Non-pigmented ciliary epithelial cell (primary cell): ENCODE data around the gene DNAJA3.
"Not testable (repeated sequence)": the region's sequence is repeated elsewhere in the genome, so short reads cannot be mapped to it uniquely, and the experiment has no call there.

ENCODE experiments used
- DNase-seq: peaks from one replicate; pipeline ENCODE4 v3.0.0-alpha.2; 2010; ENCODE audit warnings: low read depth

The DNAJA3 gene

DNA sequence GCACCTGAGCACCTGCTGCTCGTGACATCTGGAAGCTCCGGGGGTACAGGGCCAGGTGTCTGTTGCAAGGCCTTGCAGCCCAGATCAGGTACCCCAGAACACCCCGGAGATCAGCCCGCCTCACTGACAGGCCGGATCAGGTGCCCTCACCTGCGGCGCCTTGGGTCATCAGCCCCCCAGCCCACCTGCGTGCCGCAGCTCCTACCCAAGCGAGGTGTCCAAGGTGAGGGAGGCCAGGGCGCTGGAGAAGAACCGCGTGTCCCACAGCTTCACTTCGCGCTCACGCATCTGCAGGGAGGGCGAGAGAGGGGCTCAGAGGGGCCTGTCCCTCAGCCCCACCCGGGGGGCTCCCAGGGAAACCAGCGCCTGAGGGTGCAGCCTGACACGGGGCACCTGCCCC, 37.9 kb upstream of the DNAJA3 start:
- DNase-seq, result no peak

DNA sequence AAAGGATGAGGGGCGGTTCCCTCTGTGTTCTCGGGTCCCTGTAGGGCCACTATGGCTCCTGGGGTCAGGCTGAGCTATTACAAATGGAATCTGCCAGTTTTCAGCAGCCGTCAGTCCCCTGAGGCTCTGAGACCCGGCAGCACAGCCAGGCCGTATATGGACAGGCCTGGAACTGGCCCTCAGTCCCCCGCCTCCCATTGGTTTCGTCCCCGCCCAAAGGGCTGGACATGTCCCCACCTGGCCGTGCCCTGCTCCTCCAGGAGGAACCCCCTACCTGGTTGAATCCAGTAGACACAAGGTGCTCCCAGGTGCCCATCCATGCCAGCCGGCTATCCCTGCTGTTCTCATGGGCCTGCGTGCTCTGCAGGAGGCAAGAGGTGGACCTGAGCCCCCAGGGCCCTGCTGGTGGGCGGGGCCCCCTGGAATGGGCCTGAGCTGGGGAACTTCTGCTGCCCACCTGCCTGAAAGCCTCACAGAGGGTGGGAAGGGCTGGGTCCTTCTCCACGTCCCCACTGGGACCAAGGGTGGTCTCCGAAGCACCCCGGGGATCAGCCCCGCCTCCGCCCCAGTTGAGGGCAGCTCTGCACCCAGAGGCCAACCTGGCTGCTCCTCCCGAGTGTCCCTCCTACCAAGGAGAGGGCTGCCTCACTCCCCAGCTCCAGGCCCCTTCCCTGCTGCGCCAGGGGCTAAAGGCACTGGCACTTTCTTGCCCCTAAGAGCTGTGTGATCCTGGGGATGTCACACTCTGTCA, 37.2 kb upstream of the DNAJA3 start:
- DNase-seq, result no peak

DNA sequence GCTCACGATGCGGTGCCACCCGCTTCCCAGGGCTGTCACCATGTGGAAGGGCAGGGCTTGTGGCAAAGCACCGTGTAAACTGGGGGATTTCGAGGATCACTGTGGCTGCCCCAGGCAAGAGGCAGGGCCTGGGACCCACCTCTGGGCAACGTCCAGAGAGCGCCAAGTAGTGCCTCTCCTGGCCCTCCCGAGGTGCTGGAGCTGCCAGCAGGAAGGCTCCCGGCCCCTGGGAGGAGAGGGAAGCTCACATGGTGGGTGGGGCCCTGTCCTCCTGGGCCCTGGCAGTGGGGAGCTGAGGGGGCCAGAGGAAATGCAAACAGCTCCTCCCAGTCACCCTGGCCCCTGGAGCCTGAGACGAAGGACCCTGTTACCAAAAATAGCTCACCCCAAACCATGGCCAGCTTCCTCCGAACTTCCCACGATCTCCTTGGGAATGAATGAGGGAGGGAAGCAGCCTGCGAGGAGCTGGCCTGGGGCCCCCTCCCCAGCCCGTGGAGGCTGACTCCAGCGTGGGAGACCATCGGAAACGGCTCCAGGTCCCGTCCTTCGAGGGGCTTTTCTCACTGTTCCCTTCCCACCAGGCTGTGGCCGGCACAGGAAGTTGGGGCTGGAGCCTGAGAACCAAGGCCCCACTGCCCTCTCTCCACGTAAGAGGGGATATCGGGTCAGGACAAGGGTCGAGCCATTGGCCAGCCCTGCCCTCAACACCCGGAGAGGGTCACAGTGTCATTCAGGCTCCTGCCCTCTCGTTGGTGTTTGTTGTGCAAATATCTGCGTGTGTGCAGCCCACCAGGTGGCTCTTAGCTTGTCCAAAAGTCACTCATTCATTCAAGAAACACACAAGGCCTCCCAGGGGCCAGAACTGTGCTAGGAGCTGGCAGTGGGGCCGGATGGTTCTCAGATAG, 36.4 kb upstream of the DNAJA3 start:
- DNase-seq, result no peak

DNA sequence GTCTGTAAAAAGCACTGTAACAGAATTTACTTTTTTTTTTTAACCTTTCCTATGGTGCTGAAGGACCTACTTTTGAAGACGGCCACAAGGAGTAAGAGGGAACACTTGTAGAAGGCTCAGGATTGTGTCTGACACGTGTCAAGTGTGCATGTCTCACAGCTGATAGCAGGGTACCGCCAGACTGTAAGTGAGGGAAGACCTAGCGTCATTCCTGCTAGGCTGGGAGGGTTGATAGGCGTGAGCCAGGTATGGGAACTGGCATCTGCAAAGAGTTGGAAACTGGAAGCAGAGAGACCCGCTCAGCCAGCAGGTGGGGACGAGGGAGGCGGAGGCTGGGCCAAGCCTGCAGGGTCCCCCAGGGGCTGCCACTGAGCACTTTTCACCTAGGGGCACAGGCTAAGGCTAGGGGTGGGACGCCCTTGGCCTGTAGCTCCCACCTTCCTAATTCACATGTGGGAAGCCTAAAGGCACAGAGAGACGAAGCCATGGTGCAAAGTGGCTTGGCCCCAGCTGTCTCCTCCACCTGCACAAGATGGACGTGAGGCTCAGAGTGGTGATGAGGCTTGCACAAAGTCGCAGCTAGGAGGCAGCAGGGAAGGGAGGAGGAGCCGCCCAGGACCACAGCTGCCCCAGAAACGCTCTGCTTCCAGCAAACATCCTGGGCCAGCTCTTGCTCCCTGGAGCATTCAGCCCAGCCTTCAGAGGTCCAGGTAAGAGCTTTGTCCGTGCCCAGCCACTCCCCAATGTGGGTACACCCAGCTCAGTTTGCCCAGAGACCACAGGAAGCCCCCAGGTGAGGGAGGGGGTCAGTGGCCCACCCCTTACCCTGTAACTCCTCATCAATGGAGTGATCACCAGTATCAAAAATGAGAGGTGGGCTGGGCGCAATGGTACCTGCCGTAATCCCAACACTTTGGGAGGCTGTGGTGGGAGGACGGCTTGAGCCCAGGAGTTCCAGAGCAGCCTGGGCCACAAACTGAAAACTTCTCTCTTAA, 35.1 kb upstream of the DNAJA3 start:
- no peak for DNase-seq

DNA sequence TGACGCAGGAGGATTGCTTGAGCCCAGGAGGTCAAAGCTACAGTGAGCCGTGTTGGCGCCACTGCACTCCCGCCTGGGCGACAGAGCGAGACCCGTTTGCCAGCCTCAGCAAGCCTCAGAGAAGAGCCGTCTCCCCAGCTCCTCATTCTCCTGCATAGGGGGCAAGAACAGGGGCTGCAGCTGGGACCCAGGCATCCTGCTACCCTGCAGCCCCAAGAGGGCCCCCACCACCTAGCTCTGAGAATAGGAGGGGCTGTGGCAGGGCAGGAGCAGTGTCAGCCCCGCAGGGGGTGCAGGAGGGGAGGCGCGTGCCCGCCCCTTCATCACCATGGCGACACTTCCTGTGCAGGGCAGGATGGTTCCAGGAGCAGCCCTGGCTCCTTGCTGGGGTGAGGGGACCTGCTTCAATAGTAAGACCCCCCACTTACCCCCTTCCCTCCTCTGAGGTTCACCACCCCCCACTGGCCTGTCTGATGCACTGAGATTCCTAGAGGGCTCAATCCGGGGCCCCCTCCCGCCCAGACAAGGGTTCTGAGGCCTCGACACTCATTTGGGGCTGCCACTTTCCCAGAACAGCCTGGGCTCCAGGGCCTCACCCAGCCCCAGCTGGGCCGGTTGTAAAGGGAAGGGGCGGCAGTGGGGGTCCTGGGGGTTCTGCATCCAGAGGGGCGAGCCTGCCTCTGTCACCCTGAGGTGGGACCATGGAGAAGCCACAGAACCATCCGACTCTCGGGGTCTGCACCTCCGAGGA, 33.9 kb upstream of the DNAJA3 start:
- DNase-seq, result no peak

DNA sequence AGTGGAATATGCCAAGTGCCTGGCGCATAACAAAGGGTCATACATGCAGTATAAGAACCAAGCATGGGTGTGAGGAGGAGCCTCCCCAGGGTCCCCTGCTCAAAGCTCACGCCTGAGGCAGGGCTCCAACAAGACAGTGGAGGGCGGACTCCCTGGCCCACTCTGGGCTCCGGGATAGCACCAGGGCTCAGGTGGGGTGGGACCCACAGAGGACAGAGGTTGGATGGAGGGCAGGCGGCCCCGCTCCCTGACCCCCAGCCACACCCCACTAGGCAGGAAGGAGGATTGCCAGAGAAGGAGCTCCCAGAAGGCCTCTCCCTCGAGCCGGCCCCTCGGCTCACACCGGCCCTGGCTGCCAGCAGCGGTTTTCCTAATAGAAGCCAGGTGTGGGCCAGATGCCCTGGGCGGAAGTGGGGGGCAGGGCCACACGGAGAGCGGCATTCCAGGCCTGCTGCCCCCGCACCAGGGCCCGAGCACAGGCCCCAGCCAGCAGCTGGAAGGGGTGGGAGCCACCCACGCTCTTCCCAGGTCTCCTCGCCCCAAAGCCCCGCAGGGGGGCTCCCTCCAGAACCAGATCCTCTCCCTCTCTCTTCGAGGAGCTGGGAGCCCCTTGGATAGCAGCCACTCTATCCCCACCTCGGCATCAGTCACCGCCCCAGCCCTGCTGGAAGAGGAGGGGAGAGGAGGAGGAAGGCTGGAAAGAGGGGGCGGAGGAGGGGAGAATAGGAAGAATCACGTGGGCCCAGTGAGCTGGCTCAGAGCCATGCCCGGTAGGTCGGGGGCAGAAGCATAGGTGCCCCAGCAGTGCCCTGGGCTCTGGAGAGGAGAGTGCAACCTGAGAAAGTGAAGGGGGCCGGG, 33.1 kb upstream of the DNAJA3 start:
- no peak for DNase-seq

DNA sequence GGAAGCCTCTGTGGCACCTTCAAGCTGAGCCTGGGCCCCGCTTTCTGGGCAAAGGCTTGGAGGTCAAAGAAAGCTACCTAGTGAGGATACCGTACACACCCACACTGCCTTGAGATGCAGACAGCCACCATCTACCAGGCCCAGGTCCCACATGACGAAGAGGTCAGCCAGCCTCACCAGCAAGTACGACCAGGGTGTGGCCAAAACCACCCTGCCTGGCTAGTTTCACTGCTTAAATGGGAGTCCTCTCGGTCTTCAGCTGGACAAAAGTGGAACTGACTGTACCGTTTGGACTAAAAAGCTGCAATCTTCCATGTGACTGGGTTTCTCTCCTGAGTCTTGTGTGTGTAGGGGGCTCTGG, 32.4 kb upstream of the DNAJA3 start:
- DNase-seq, result no peak

DNA sequence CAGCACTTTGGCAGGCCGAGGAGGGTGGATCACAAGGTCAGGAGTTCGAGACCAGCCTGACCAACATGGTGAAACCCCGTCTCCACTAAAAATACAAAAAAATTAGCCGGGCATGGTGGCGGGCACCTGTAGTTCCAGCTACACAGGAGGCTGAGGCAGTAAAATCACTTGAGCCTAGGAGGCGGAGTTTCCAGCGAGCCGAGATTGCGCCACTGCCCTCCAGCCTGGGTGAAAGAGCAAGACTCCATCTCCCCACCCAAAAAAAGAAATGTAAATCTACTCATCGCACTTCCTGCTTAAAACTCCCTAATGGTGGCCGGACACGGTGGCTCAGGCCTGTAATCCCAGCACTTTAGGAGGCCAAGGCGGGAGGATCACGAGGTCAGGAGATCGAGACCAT, 31.8 kb upstream of the DNAJA3 start:
- not testable (repeated sequence) for DNase-seq

DNA sequence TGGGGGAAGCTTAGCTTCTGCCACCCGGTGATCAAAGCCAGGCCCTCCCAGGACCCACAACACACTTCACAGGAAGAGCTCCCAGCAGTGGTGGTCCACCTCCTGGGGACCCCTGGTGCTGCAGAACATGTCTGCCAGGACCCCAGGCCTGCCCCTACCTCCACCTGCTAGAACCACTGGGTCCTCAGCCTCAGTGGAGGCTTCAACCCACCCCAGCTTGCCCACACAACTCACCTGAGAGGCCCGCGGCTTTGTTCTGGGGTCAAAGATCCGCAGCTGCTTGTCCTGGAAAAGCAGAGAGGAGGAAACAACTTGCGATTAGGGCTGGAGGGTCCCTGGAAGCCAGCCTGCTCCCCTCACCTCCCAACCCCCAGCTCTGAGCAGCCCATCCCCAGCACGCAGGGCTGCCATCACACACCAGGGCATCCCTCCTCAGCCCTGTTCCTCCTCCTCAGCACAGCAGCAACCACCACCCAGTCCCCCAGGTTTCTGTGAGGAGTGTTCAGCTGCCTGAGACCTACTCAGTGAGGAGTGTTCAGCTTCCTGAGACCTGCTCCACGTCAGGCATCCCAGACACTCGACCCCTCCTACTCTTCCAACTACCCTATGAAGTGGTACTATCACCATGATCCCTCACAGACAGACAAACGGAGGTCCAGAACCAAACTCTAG, 30.5 kb upstream of the DNAJA3 start:
- DNase-seq, result no peak

DNA sequence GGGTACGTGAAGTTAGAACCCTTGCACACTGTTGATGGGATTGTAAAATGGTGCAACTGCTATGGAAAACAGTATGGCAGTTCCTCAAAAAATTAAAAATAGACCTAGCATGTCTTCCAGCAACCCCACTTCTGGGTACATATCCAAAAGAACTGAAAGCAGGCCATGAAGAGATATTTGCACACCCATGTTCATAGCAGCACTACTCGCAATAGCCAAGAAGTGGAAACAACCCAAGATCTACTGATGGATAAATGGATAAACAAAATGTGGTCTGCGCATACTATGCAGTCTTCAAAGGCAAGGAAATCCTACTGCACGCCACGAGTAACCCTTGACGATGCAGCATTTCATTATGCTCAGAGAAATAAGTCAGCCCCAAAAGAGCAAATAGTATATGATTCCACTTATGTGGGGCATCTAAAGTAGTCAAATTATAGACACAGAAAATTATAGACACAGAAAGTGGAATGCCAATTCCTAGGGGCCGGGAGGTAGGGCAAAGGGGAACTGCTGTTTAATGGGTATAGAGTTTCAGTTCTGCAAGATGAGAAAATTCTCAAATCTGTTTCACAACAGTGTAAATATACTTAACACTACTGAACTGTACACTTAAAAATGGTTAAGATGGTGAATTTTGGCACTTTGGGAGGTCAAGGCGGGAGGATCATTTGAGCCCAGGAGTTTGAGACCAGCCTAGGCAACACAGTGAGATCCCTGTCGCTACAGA, 26.5 kb upstream of the DNAJA3 start:
- no peak for DNase-seq

DNA sequence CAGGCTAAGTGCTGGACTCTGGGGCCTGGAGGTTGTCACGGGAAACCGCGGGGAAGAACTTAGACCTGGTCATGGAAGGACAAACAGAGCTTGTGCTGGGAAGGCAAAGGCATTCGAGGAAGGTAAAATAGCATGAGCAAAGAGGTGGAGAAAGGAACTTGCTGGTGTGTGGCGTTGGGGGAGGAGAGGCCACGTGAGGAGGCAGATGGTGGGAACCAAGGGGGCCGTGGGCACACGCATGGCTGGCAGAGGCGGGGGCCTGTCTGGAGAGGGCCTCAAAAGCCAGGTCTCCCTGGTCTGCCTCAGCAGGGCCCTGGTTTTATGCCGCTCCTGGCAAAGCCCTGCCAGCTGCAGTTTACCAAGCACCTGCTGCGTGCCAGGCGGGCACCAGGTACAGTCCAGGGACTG, 24.6 kb upstream of the DNAJA3 start:
- DNase-seq, result no peak

DNA sequence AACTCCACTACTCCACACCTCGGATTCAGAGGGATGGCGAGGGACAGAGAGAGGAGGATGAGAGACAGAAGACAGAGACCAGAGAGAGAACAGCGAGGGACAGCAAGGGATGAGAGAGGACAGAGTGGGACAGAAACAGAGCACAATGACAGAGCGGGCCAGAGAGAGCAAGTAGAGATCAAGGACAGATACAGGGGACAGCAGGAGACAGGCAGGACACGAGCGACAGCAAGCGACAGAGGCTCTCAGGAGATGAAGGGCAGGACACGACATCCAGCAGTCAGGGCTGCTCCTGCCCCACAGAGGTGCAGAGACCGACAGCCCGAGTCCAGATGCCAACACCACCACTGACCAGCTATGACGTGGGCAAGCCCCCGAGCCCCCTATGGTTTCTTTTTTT, 24.2 kb upstream of the DNAJA3 start:
- no peak for DNase-seq

DNA sequence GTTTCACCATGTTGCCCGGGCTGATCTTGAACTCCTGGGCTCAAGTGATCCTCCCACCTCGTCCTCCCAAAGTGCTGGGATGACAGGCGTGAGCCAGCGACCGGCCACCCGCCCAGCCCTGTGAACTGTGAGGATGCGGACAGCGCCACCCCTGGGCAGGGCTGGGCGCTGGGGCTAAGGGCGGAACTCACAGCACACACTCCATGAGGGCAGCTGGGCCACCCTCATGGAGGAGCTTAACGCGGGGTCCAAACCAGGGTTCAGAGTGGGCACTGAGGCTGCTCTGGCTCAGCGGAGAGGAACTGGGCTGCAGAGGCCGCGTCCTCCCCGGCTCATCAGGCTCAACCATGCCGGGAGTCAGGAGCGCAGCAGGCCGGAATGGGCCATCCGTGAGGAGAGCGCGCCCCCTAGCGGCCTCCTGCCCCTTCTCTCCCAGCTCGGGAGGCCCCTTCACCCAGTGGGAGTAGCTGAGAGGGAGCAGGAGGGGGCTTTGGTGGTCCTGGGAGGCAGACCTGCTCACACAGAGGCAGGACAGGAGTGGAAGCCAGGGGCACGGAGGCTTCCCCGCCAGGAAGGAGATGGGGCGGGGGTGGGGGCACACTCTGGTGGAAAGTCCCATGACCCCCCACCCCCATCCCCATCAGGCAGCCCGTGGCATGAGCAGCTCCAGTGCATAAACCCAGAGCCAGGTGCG, 23.1 kb upstream of the DNAJA3 start:
- DNase-seq, result no peak

DNA sequence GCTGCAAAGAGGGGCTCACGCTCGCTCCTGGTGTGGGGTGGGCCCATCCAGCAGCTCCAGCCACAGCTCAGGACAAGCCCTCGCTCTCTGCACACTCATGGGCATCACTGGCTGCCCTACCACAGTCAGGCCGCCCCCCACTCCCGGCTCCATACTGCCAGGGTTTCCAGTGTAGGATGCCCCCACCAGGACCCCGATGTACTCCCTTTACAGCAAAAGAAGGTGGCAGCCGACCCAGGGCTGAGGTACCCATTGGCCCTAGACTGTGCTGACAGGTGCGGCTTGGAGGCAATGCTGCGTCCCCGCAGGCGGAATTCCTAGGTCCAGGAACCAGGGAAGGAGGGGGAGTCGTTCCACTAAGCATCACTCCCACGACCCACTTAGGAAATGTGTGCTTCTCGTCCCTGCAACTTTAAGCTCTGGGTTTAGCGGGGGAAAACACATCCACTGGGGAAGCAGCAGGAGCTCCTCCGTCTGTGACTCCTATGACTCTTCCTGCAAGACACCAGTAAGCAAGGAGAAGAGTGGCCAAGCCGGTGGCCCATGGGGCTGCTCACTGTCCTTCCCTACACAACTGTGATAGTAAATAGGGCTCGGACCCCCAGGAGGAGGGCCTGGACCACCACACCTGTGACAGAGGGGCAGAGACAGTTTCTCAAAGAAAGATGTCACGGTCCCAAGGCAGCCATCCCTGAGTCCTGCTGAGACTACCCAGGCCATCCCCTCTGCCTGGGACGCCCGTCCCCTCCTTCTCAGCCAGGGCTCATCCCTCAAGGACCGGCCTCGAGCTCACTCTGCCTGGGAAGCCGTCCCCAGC, 22.3 kb upstream of the DNAJA3 start:
- no peak for DNase-seq

DNA sequence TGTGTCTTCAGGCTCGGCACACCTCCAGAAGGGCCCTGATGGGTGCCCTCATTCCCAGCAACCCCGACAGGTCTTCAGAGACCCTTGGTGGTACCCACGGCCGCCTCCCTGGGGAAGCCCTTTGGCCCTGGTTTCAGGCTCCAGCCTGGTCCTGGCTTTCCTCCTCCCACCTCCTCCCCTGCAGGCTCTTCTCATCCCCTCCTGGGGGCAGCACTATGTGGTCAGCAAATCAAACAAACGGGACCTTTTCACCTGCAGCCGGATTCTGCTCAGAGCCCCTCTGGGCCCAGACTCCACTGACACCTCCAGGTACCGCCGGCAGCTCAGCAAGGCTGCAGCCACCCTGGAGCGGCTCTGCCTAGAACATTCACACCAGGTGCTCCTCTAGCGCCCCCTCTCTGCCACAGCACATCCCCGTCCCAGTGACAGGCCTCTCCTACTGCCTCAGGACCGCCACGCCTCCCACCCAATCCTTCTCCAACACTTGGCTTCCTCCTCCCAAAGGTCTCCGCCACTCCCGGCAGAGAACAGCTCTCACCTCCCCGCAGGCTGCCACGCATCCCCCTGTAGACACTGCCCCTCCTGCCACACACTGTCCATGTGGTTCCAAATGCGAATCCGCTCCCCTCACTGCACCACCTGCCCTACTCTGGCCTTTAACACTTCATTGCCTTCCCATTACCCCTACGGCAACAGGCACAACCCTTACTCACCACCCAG, 21.3 kb upstream of the DNAJA3 start:
- no peak for DNase-seq

DNA sequence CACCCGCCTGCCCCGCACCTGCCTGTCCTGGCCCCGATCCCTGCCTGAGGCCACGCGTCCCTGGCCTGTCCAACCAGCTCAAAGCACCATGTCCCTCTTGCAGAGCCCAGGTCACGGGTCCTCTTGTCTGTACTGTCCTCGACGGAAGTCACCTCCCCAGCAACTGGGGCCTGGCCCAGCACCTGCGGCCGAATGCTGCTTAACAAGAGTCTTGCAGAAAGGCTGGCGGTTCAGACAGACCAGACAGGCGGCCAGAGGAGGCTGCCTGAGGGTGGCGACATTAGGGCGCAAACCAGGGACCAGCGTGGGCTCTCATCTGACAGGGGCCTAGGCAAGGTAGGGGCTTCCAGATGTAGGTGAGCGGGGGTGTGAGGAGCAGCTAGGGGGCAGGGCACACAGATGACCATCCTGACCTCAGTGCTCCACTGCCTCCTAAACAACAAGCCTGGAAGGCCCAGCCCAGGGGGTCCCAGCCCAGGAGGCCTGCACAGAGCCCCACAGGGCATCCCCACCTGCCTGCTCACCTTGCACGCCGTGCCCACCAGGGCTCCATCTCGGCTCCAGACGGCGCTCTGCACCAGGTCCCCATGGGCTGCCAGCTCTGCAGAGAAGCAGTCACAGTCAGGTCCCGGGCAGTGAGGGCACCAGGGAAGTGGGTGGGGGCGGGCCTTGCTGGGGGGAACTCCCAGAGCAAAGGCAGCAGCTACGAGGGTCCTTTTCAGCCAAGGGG, 20.5 kb upstream of the DNAJA3 start:
- DNase-seq, result no peak
